SK-N-SH (cell line): ENCODE data around the gene CRHBP. TPM values are rescaled to one million over a fixed set of nuclear protein-coding genes. Genes with fewer than 3 reads are reported as not detected.

Source experiments
- CTCF ChIA-PET: fragments of 300-600, 350-600 bp; formaldehyde crosslinking; extraction: SDS; loops from one replicate; lab custom pipeline; 2021; lab: Yijun Ruan, JAX
- POLR2A ChIA-PET: fragments of 350-600 bp; sonication (Branson Sonifier 250); formaldehyde crosslinking; extraction: SDS; loops from one replicate; lab custom pipeline; 2020; ENCODE audit warnings: antibody characterized with exemption, inconsistent platforms; lab: Yijun Ruan, JAX
- DNase-seq: peaks from one replicate; pipeline ENCODE4 v3.0.0; 2012
- H2AFZ ChIP-seq: fragments of 200-600 bp; sonication (generic); 2 replicates; pipeline ENCODE4 v1.8.1; 2016; ENCODE audit warnings: antibody characterized with exemption, mild to moderate bottlenecking, low read depth
- H3F3A ChIP-seq: fragments of 200-600 bp; sonication (generic); replicated peaks from 2 replicates; pipeline ENCODE3; 2016; ENCODE audit warnings: antibody characterized with exemption, mild to moderate bottlenecking; ENCODE audit not compliant: insufficient read depth
- H3K27ac ChIP-seq, 2 experiments: fragments of 200-500 bp in 1 of 2; fragments of 200-600 bp in 1 of 2; sonication (Bioruptor generic) in 1 of 2; sonication (generic), shearing (Covaris generic) in 1 of 2; 2 replicates each; pipeline versions ENCODE4 v1.5.1 to v1.6.1; 2014 to 2016; ENCODE audit warnings: low read depth in 2 of 2, inconsistent platforms in 1 of 2, low read length in 1 of 2, mild to moderate bottlenecking in 1 of 2, mixed read lengths in 1 of 2
- H3K27me3 ChIP-seq: fragments of 200-600 bp; sonication (generic), shearing (Covaris generic); 2 replicates; pipeline ENCODE4 v1.6.1; 2016; ENCODE audit warnings: mixed run types; ENCODE audit not compliant: insufficient read depth
- H3K36me3 ChIP-seq, 2 experiments: fragments of 200-500 bp in 1 of 2; fragments of 200-600 bp in 1 of 2; sonication (Bioruptor generic) in 1 of 2; sonication (generic) in 1 of 2; replicated peaks in 1 of 2; 2 replicates each; pipeline versions ENCODE3 to v1.5.1; 2014 to 2016; ENCODE audit warnings: low read length in 1 of 2, mild to moderate bottlenecking in 1 of 2; ENCODE audit not compliant: insufficient read depth in 2 of 2, control insufficient read depth in 1 of 2
- H3K4me1 ChIP-seq, 2 experiments: fragments of 200-500 bp in 1 of 2; fragments of 200-600 bp in 1 of 2; sonication (Bioruptor generic) in 1 of 2; sonication (generic), shearing (Covaris generic) in 1 of 2; 2 replicates each; pipeline versions ENCODE4 v1.5.1 to v1.6.1; 2014 to 2016; ENCODE audit warnings: low read depth in 1 of 2, low read length in 1 of 2, mixed run types in 1 of 2; ENCODE audit not compliant: insufficient read depth in 2 of 2, control insufficient read depth in 1 of 2
- H3K4me2 ChIP-seq: fragments of 200-600 bp; sonication (generic), shearing (Covaris generic); 2 replicates; pipeline ENCODE4 v1.6.1; 2017; ENCODE audit warnings: mixed run types
- H3K4me3 ChIP-seq, 2 experiments: fragments of 200-500 bp in 1 of 2; fragments of 200-600 bp in 1 of 2; sonication (Bioruptor generic) in 1 of 2; sonication (generic), shearing (Covaris generic) in 1 of 2; 2 replicates each; pipeline versions ENCODE4 v1.5.1 to v1.8.1; 2014 to 2016; ENCODE audit warnings: low read depth in 2 of 2, inconsistent platforms in 1 of 2, low read length in 1 of 2, mild to moderate bottlenecking in 1 of 2, mixed read lengths in 1 of 2, moderate library complexity in 1 of 2
- H3K79me2 ChIP-seq: fragments of 200-600 bp; sonication (generic); 2 replicates; pipeline ENCODE4 v1.8.1; 2017; ENCODE audit warnings: mild to moderate bottlenecking; ENCODE audit not compliant: insufficient read depth
- H3K9ac ChIP-seq: fragments of 200-600 bp; sonication (generic); 2 replicates; pipeline ENCODE4 v1.6.1; 2017; ENCODE audit warnings: mixed run types
- H3K9me2 ChIP-seq: fragments of 200-600 bp; sonication (generic); 2 replicates; pipeline ENCODE4 v1.6.1; 2017; ENCODE audit warnings: mixed run types
- H3K9me3 ChIP-seq: fragments of 200-600 bp; sonication (generic); 2 replicates; pipeline ENCODE4 v1.6.1; 2017; ENCODE audit warnings: mixed run types, mild to moderate bottlenecking, moderate library complexity
- H4K20me1 ChIP-seq: fragments of 200-600 bp; sonication (generic); 2 replicates; pipeline ENCODE4 v1.6.1; 2017; ENCODE audit warnings: mild to moderate bottlenecking, mixed run types; ENCODE audit not compliant: insufficient read depth
- CHD2 ChIP-seq: fragments of 150-350 bp; IDR thresholded peaks from 2 replicates; pipeline ENCODE4 v1.6.1; 2018; ENCODE audit warnings: low read length; ENCODE audit not compliant: partially characterized antibody
- CTCF ChIP-seq: fragments of 200-600 bp; sonication (generic); IDR thresholded peaks from 2 replicates; pipeline ENCODE4 v1.6.1; 2017; ENCODE audit warnings: antibody characterized with exemption, mild to moderate bottlenecking, moderate library complexity
- FOXM1 ChIP-seq: IDR thresholded peaks from 2 replicates; pipeline ENCODE4 v1.4.0; 2012; ENCODE audit warnings: low read depth, mild to moderate bottlenecking
- GABPA ChIP-seq: IDR thresholded peaks from 2 replicates; pipeline ENCODE4 v1.4.0; 2012; ENCODE audit warnings: low read depth, mild to moderate bottlenecking
- RXRA ChIP-seq: IDR thresholded peaks from 2 replicates; pipeline ENCODE4 v1.4.0; 2012; ENCODE audit warnings: low read depth, mild to moderate bottlenecking, borderline replicate concordance
- SIN3A ChIP-seq: IDR thresholded peaks from 2 replicates; pipeline ENCODE4 v1.6.1; 2012; ENCODE audit warnings: low read depth, mild to moderate bottlenecking, low read length, moderate library complexity, borderline replicate concordance
- SMC3 ChIP-seq: IDR thresholded peaks from 2 replicates; pipeline ENCODE4 v1.6.1; 2012; ENCODE audit warnings: low read depth, low read length, improper control_type of control experiment
- TEAD4 ChIP-seq: IDR thresholded peaks from 2 replicates; pipeline ENCODE4 v1.4.0; 2012; ENCODE audit warnings: mild to moderate bottlenecking, borderline replicate concordance; ENCODE audit not compliant: insufficient read depth
- YY1 ChIP-seq: IDR thresholded peaks from 2 replicates; pipeline ENCODE4 v1.4.0; 2012; ENCODE audit warnings: low read depth, mild to moderate bottlenecking
- WGBS: methylation state at CpG from one replicate; pipeline ENCODE4 v1.1.6; 2017; ENCODE audit warnings: low lambda C conversion rate; 5-methylcytosine and 5-hydroxymethylcytosine counted together
- polyA plus RNA-seq, 3 experiments: library from polyadenylated mRNA; depleted of rRNA; stranded (reverse); fragments of >200 nt; gene quantifications; 2 replicates each; pipeline ENCODE4 v1.2.3, GENCODE V29; 2012

CRHBP gene
- polyA plus RNA-seq, 1 of the 3 experiments (the other 2 are of a cell fraction) = not detected

GRCh38 chr5:76946090-76946489 lies 6.8 kb upstream of the CRHBP start:
- Histone ChIP-seq H3K9me3 (no peaks in the 10 kb centered on the region), H3K27me3 (no peaks in the 10 kb centered on the region), H2AFZ (no peak overlapping the region), H3F3A (no peaks in the 10 kb centered on the region), H3K27ac (no peak overlapping the region), H3K79me2 (no peaks in the 10 kb centered on the region), H3K9ac (no peak overlapping the region), H4K20me1 (no peaks in the 10 kb centered on the region), H3K36me3 (no peaks in the 10 kb centered on the region), H3K4me3 (no peak overlapping the region), H3K4me1 (no peaks in the 10 kb centered on the region; a peak in 1 of 4 replicates), H3K9me2 (no peaks in the 10 kb centered on the region), H3K4me2 (no peak overlapping the region)
- WGBS = 86% methylated on average over 2 of the region's 2 CpGs
- POLR2A ChIA-PET = no interaction called here
- TF ChIP-seq TEAD4 (no peak), FOXM1 (no peak), GABPA (no peak), SMC3 (no peak), SIN3A (no peak), CTCF (no peak)
- no peak for DNase-seq
- CTCF ChIA-PET = no interaction called here

- WGBS = 43% methylated on average over 4 of the region's 4 CpGs
- no peaks in the 10 kb centered on the region for H3F3A ChIP-seq
- no peaks in the 10 kb centered on the region; a peak in 1 of 4 replicates for H3K4me1 ChIP-seq
- H3K27me3 ChIP-seq = peaks cover 4% of the 10 kb centered on the region; the same call in 1 of the 2 replicates
- no peaks in the 10 kb centered on the region for H4K20me1 ChIP-seq
- no peak for DNase-seq
- POLR2A ChIA-PET = no interaction called here
- no peak overlapping the region for H3K4me2 ChIP-seq
- no peak overlapping the region for H3K4me3 ChIP-seq
- H3K79me2 ChIP-seq = no peaks in the 10 kb centered on the region
- no peak overlapping the region for H2AFZ ChIP-seq
- no peak overlapping the region for H3K9ac ChIP-seq
- H3K9me3 ChIP-seq = no peaks in the 10 kb centered on the region
- H3K27ac ChIP-seq = no peak overlapping the region
- no peaks in the 10 kb centered on the region for H3K36me3 ChIP-seq
- H3K9me2 ChIP-seq = no peaks in the 10 kb centered on the region
- TF ChIP-seq SIN3A = no peak
- CTCF ChIA-PET = interaction anchor here (1.0 kb wide), 2 partner anchors 79 to 545 kb away, joined by 3 to 4 read pairs; partner anchors contain the start of gene WDR41
These were observed 5.8 kb upstream of the CRHBP start for GRCh38 chr5:76947082-76947503.

GRCh38 chr5:76953551-76954382 lies 922 bp downstream of the CRHBP start:
- Histone ChIP-seq H3K9me3 (no peaks in the 10 kb centered on the region), H3K4me1 (peaks cover 0 to 4% of the 10 kb centered on the region in 2 experiments; a peak in 1 of 4 replicates), H4K20me1 (no peaks in the 10 kb centered on the region), H3K79me2 (no peaks in the 10 kb centered on the region), H2AFZ (no peak overlapping the region), H3K9me2 (no peaks in the 10 kb centered on the region), H3K27ac (no peak overlapping the region), H3K9ac (no peak overlapping the region), H3K27me3 (peaks cover 35% of the 10 kb centered on the region)
- DNase-seq = peak; percentile 62
- CTCF ChIA-PET = no interaction called here
- 16% methylated on average over 13 of the region's 81 CpGs for WGBS
- POLR2A ChIA-PET = no interaction called here
- no peak for TF ChIP-seq CTCF
- no peak for TF ChIP-seq YY1
- TF ChIP-seq RXRA = no peak
- no peak for TF ChIP-seq CHD2
- TF ChIP-seq, all 33 proteins: peak for 0
- no peaks in the 10 kb centered on the region for H3K36me3 ChIP-seq
- H3K4me3 ChIP-seq = peak overlapping the region; percentile 29 to 34
- peak overlapping the region; percentile 63; the same call in 1 of the 2 replicates for H3K4me2 ChIP-seq
- H3F3A ChIP-seq = no peaks in the 10 kb centered on the region
